Activated CD4-positive, alpha-beta T cell treated with anti-CD3 and anti-CD28 coated beads for 36 hours (primary cell): ENCODE data around the gene SUPT4H1. TPM values are rescaled to one million over a fixed set of nuclear protein-coding genes. Genes with fewer than 3 reads are reported as not detected.

Source experiments
- ATAC-seq: fragments of 200-7000 bp; cut with Tn5 transposase; one replicate; pipeline ENCODE4 v1.10.0; 2021; ENCODE audit warnings: mild to moderate bottlenecking, moderate library complexity
- CTCF ChIA-PET: fragments of 350-600 bp; sonication (Branson Sonifier 250); formaldehyde crosslinking; loops from one replicate; lab custom pipeline; 2021; ENCODE audit warnings: antibody characterized with exemption; lab: Charles Lee
- POLR2A ChIA-PET: fragments of 350-600 bp; sonication (Branson Sonifier 250); formaldehyde crosslinking; loops from one replicate; lab custom pipeline; 2021; ENCODE audit warnings: antibody characterized with exemption, inconsistent platforms; lab: Charles Lee
- DNase-seq: peaks from one replicate; pipeline ENCODE4 v3.0.0-alpha.2; 2020
- H3K27ac Mint-ChIP-seq: one replicate; pipeline ENCODE4 v1.8.0; 2021; ENCODE audit warnings: mixed read lengths
- H3K27me3 Mint-ChIP-seq: one replicate; pipeline ENCODE4 v1.8.0; 2021; ENCODE audit warnings: mixed read lengths
- H3K36me3 Mint-ChIP-seq: one replicate; pipeline ENCODE4 v1.8.0; 2021; ENCODE audit warnings: low read depth, mixed read lengths
- H3K4me1 Mint-ChIP-seq: one replicate; pipeline ENCODE4 v1.8.0; 2021; ENCODE audit warnings: mixed read lengths
- H3K4me3 Mint-ChIP-seq: one replicate; pipeline ENCODE4 v1.8.0; 2021; ENCODE audit warnings: mild to moderate bottlenecking, moderate library complexity, mixed read lengths
- H3K9me3 Mint-ChIP-seq: one replicate; pipeline ENCODE4 v1.8.0; 2021; ENCODE audit warnings: low read depth, mixed read lengths
- intact Hi-C, 2 experiments: fragments of 100-400 bp; cut with DNase I in 1 of 2; cut with micrococcal nuclease in 1 of 2; formaldehyde crosslinking; loops; one replicate each; pipeline versions ENCODE4 v1.14.2 to v1.15.1; 2022 to 2024; cut with DNase I, micrococcal nuclease
- total RNA-seq, 2 experiments: library from RNA; stranded (reverse); gene quantifications; one replicate each; pipeline ENCODE4 v1.2.3, GENCODE V29; 2021

SUPT4H1 gene
- total RNA-seq, 2 experiments from 2014 or later = 106 to 129 TPM

- CTCF ChIA-PET = interaction anchor here (1.3 to 2.4 kb wide), 3 partner anchors 37 to 193 kb away, joined by 3 to 13 read pairs (median 8); partner anchors contain the start of gene RNF43
- POLR2A ChIA-PET = no interaction called here
- peaks cover 36% of the 10 kb centered on the region for H3K4me1 Mint-ChIP-seq
Measured at GRCh38 chr17:58380207-58381123, 28.5 kb upstream of the SUPT4H1 start.

GRCh38 chr17:58379511-58379824, 27.5 kb upstream of the SUPT4H1 start:
- intact Hi-C loops = no loop called here
- H3K27ac Mint-ChIP-seq = peak overlapping the region; percentile 32
- ChIA-PET CTCF (interaction anchor here (1.0 to 2.4 kb wide), 4 partner anchors 21 to 194 kb away, joined by 3 to 13 read pairs (median 6); no protein-coding TSS in a partner anchor), POLR2A (no interaction called here)
- H3K4me3 Mint-ChIP-seq = no peak overlapping the region
- H3K9me3 Mint-ChIP-seq = no peaks in the 10 kb centered on the region
- no peak for ATAC-seq
- H3K4me1 Mint-ChIP-seq = peaks cover 36% of the 10 kb centered on the region
- H3K36me3 Mint-ChIP-seq = no peaks in the 10 kb centered on the region
- DNase-seq = no peak
- H3K27me3 Mint-ChIP-seq = no peaks in the 10 kb centered on the region

More at GRCh38 chr17:58380207-58381123, 28.5 kb upstream of the SUPT4H1 start:
- H3K9me3 Mint-ChIP-seq = no peaks in the 10 kb centered on the region
- H3K36me3 Mint-ChIP-seq = no peaks in the 10 kb centered on the region
- DNase-seq = no peak
- no peaks in the 10 kb centered on the region for H3K27me3 Mint-ChIP-seq
- H3K4me3 Mint-ChIP-seq = no peak overlapping the region
- intact Hi-C loops = no loop called here
- ATAC-seq = no peak
- H3K27ac Mint-ChIP-seq = no peak overlapping the region

- no peaks in the 10 kb centered on the region for H3K36me3 Mint-ChIP-seq
- peak overlapping the region; percentile 32 for H3K27ac Mint-ChIP-seq
Measured at GRCh38 chr17:58378733-58379510, 26.9 kb upstream of the SUPT4H1 start.

GRCh38 chr17:58377661-58378060, 25.7 kb upstream of the SUPT4H1 start:
- H3K36me3 Mint-ChIP-seq = no peaks in the 10 kb centered on the region
- CTCF ChIA-PET = interaction anchor here (2.0 kb wide), 1 partner anchor 23 kb away, joined by 6 read pairs; no protein-coding TSS in a partner anchor
- no peak overlapping the region for H3K27ac Mint-ChIP-seq
- no peak overlapping the region for H3K4me3 Mint-ChIP-seq
- intact Hi-C loops = no loop called here
- H3K9me3 Mint-ChIP-seq = no peaks in the 10 kb centered on the region
- H3K4me1 Mint-ChIP-seq = peaks cover 31% of the 10 kb centered on the region
- DNase-seq (no peak), ATAC-seq (no peak)
- H3K27me3 Mint-ChIP-seq = no peaks in the 10 kb centered on the region
- POLR2A ChIA-PET = no interaction called here

More at GRCh38 chr17:58378733-58379510, 26.9 kb upstream of the SUPT4H1 start:
- H3K4me3 Mint-ChIP-seq = peak overlapping the region; percentile 18
- CTCF ChIA-PET = interaction anchor here (0.6 to 2.4 kb wide), 10 partner anchors 9 to 195 kb away, joined by 3 to 13 read pairs (median 3); partner anchors contain the start of gene MPO
- ATAC-seq (no peak), DNase-seq (no peak)
- H3K27me3 Mint-ChIP-seq = no peaks in the 10 kb centered on the region
- intact Hi-C loops = no loop called here
- H3K9me3 Mint-ChIP-seq = no peaks in the 10 kb centered on the region
- peaks cover 36% of the 10 kb centered on the region for H3K4me1 Mint-ChIP-seq
- POLR2A ChIA-PET = interaction anchor here (0.8 to 1.2 kb wide), 2 partner anchors 23 to 29 kb away, joined by 3 read pairs; no protein-coding TSS in a partner anchor

- Mint-ChIP-seq H3K4me3 (no peak overlapping the region), H3K27ac (no peak overlapping the region), H3K9me3 (no peaks in the 10 kb centered on the region), H3K27me3 (no peaks in the 10 kb centered on the region), H3K4me1 (peaks cover 26% of the 10 kb centered on the region), H3K36me3 (no peaks in the 10 kb centered on the region)
- intact Hi-C loops = no loop called here
- no peak for DNase-seq
- ChIA-PET POLR2A (no interaction called here), CTCF (interaction anchor here (0.8 to 2.0 kb wide), 2 partner anchors 23 to 40 kb away, joined by 3 to 6 read pairs; partner anchors contain the start of gene RNF43)
- ATAC-seq = no peak
Measured at GRCh38 chr17:58377093-58377601, 25.1 kb upstream of the SUPT4H1 start.

GRCh38 chr17:58376472-58377000, 24.5 kb upstream of the SUPT4H1 start:
- H3K4me1 Mint-ChIP-seq = peaks cover 21% of the 10 kb centered on the region
- H3K27me3 Mint-ChIP-seq = no peaks in the 10 kb centered on the region
- no peak overlapping the region for H3K4me3 Mint-ChIP-seq
- DNase-seq = no peak
- no peak for ATAC-seq
- no peaks in the 10 kb centered on the region for H3K9me3 Mint-ChIP-seq
- ChIA-PET POLR2A (no interaction called here), CTCF (interaction anchor here (0.6 to 0.8 kb wide), 3 partner anchors 35 to 519 kb away, joined by 3 to 4 read pairs (median 3); partner anchors contain the start of gene RNF43)
- no peaks in the 10 kb centered on the region for H3K36me3 Mint-ChIP-seq
- intact Hi-C loops = no loop called here
- H3K27ac Mint-ChIP-seq = no peak overlapping the region

GRCh38 chr17:58375811-58376210, 23.8 kb upstream of the SUPT4H1 start:
- Mint-ChIP-seq H3K27me3 (no peaks in the 10 kb centered on the region), H3K4me3 (no peak overlapping the region), H3K27ac (no peak overlapping the region), H3K36me3 (no peaks in the 10 kb centered on the region), H3K9me3 (no peaks in the 10 kb centered on the region), H3K4me1 (peaks cover 19% of the 10 kb centered on the region)
- ATAC-seq (no peak), DNase-seq (no peak)
- ChIA-PET CTCF (interaction anchor here (0.8 kb wide), 1 partner anchor 36 kb away, joined by 4 read pairs; no protein-coding TSS in a partner anchor), POLR2A (no interaction called here)
- intact Hi-C loops = no loop called here

GRCh38 chr17:58375256-58375655, 23.3 kb upstream of the SUPT4H1 start:
- no peak for ATAC-seq
- POLR2A ChIA-PET = no interaction called here
- Mint-ChIP-seq H3K4me1 (peaks cover 19% of the 10 kb centered on the region), H3K27me3 (no peaks in the 10 kb centered on the region), H3K9me3 (no peaks in the 10 kb centered on the region), H3K4me3 (no peak overlapping the region), H3K27ac (no peak overlapping the region), H3K36me3 (no peaks in the 10 kb centered on the region)
- CTCF ChIA-PET = interaction anchor here (0.6 kb wide), 1 partner anchor 597 kb away, joined by 4 read pairs; no protein-coding TSS in a partner anchor
- intact Hi-C loops = no loop called here
- DNase-seq = no peak

GRCh38 chr17:58373923-58374322, 21.9 kb upstream of the SUPT4H1 start:
- DNase-seq = no peak
- H3K36me3 Mint-ChIP-seq = no peaks in the 10 kb centered on the region
- H3K4me3 Mint-ChIP-seq = no peak overlapping the region
- no peak for ATAC-seq
- no peak overlapping the region for H3K27ac Mint-ChIP-seq
- CTCF ChIA-PET = interaction anchor here (0.7 to 1.0 kb wide), 4 partner anchors 13 to 44 kb away, joined by 3 read pairs; no protein-coding TSS in a partner anchor
- no peaks in the 10 kb centered on the region for H3K9me3 Mint-ChIP-seq
- POLR2A ChIA-PET = no interaction called here
- intact Hi-C loops = loop anchor here in 1 of 2 experiments (2.0 kb wide), 1 partner anchor 29 kb away; no protein-coding TSS in a partner anchor
- H3K27me3 Mint-ChIP-seq = no peaks in the 10 kb centered on the region
- H3K4me1 Mint-ChIP-seq = peaks cover 11% of the 10 kb centered on the region

- H3K4me3 Mint-ChIP-seq = no peak overlapping the region
- no peak for DNase-seq
- ChIA-PET POLR2A (no interaction called here), CTCF (interaction anchor here (0.9 to 1.9 kb wide), 5 partner anchors 20 to 75 kb away, joined by 3 to 5 read pairs (median 3); partner anchors contain the start of gene RNF43)
- no peaks in the 10 kb centered on the region for H3K27me3 Mint-ChIP-seq
- peaks cover 5% of the 10 kb centered on the region for H3K4me1 Mint-ChIP-seq
- ATAC-seq = no peak
- no peaks in the 10 kb centered on the region for H3K9me3 Mint-ChIP-seq
- intact Hi-C loops = loop anchor here in 1 of 2 experiments (2.0 kb wide), 1 partner anchor 30 kb away; no protein-coding TSS in a partner anchor
- no peak overlapping the region for H3K27ac Mint-ChIP-seq
- H3K36me3 Mint-ChIP-seq = no peaks in the 10 kb centered on the region
Measured at GRCh38 chr17:58373003-58373402, 21.0 kb upstream of the SUPT4H1 start.
